HG02884 (cell line): ENCODE measurements around the gene SYNE2.
A peak's percentile ranks its signal among the peaks of the same experiment; 100 is the strongest.
"Not testable (repeated sequence)": the region's sequence is repeated elsewhere in the genome, so short reads cannot be mapped to it uniquely, and the experiment has no call there.

Experiments used
- ATAC-seq: cut with Tn5 transposase; IDR thresholded peaks from one replicate; pipeline ENCODE4 v1.9.1; 2021; ENCODE audit warnings: mild to moderate bottlenecking, moderate library complexity; ENCODE audit not compliant: unreplicated experiment

SYNE2 gene, protein sequence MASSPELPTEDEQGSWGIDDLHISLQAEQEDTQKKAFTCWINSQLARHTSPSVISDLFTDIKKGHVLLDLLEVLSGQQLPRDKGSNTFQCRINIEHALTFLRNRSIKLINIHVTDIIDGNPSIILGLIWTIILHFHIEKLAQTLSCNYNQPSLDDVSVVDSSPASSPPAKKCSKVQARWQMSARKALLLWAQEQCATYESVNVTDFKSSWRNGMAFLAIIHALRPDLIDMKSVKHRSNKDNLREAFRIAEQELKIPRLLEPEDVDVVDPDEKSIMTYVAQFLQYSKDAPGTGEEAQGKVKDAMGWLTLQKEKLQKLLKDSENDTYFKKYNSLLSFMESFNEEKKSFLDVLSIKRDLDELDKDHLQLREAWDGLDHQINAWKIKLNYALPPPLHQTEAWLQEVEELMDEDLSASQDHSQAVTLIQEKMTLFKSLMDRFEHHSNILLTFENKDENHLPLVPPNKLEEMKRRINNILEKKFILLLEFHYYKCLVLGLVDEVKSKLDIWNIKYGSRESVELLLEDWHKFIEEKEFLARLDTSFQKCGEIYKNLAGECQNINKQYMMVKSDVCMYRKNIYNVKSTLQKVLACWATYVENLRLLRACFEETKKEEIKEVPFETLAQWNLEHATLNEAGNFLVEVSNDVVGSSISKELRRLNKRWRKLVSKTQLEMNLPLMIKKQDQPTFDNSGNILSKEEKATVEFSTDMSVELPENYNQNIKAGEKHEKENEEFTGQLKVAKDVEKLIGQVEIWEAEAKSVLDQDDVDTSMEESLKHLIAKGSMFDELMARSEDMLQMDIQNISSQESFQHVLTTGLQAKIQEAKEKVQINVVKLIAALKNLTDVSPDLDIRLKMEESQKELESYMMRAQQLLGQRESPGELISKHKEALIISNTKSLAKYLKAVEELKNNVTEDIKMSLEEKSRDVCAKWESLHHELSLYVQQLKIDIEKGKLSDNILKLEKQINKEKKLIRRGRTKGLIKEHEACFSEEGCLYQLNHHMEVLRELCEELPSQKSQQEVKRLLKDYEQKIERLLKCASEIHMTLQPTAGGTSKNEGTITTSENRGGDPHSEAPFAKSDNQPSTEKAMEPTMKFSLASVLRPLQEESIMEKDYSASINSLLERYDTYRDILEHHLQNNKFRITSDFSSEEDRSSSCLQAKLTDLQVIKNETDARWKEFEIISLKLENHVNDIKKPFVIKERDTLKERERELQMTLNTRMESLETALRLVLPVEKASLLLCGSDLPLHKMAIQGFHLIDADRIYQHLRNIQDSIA (N-terminal part only)

GRCh38 chr14:63852817-63853731, at the start of gene SYNE2:
SYNE2 (plus strand) TSS chr14:63853004; CDS start chr14:63909149, 56,145 bp downstream.
- ATAC-seq, result peak; percentile 78

DNA sequence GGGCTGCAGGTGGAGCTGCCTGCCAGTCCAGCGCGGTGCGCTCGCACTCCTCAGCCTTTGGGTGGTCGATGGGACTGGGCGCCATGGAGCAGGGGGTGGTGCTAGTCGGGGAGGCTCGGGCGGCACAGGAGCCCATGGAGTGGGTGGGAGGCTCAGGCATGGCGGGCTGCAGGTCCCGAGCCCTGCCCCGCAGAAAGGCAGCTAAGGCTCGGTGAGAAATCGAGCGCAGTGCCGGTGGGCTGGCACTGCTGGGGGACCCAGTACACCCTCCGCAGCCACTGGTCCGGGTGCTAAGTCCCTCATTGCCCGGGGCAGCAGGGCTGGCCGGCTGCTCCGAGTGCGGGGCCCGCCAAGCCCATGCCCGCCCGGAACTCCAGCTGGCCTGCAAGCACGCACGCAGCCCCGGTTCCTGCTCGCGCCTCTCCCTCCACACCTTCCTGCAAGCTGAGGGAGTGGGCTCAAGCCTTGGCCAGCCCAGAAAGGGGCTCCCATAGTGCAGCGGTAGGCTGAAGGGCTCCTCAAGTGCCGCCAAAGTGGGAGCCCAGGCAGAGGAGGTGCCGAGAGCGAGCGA, 49.5 kb upstream of the SYNE2 start:
- not testable (repeated sequence) for ATAC-seq

- not testable (repeated sequence) for ATAC-seq
Observed at GRCh38 chr14:63806064-63806463, 46.7 kb upstream of the SYNE2 start.

DNA sequence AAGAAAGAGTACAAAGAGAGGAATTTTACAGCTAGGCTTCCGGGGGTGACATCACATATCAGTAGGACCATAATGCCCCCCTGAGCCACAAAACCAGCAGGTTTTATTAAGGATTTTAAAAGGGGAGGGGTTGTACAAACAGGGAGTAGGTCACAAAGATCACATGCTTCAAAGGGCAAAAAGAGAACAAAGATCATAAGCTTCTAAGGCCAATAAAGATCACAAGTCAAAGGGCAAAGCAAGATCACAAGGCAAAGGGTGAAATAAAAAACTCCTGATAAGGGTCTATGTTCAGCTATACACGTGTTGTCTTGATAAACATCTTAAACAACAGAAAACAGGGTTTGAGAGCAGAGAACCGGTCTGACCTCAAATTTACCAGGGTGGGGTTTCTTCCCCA, 41.1 kb upstream of the SYNE2 start:
- ATAC-seq, result not testable (repeated sequence)

GRCh38 chr14:63833728-63834127, 19.1 kb upstream of the SYNE2 start:
- no peak for ATAC-seq

DNA sequence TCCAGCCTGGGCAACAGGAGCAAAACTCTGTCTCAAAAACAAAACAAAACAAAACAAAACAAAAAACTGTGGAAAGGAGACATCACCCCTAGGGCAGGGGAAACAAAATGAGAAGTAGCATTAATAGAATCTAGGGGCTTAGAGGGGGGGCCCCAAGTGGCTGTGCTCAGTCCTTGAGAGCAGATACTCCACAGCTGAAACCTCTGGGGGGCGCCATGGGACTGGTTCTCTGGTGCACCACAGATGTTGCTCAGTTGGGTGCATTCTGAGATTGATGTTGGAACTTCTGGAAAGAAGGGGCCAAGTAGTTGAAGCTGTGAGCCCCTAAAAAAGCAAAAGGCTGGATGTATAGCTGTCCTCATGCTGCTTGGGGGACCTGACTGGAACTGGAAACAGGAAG, 11.8 kb upstream of the SYNE2 start:
- no peak for ATAC-seq

GRCh38 chr14:63843796-63844195, 9.0 kb upstream of the SYNE2 start:
- no peak for ATAC-seq

GRCh38 chr14:63848890-63849289, 3.9 kb upstream of the SYNE2 start:
- no peak for ATAC-seq

DNA sequence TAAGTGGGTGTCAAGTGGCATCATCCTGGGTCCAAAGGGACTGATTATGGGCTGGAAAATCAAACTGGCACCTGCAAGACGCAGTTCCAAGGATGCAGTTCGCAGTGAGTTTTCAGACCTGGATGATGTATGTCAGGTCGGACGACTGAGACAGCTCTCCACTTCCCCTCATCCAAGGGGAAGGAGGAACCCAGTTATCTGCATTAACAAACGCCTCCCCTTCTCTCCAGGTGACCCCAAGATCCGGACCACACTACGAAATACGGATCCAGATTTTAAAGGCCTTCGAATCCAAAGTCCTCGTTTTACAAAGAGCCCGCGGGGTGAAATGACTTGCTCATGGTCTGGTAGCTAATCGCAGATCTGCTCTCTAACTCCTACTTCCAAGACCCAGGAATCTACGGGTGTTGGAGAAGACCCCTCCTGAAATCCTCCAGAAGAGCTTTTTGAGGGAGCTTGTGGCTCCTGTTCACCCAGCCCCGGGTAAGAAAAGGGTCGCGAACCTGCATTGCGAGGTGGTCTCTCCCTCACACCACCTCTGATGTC, 460 bp upstream of the SYNE2 start:
- ATAC-seq, result no peak

DNA sequence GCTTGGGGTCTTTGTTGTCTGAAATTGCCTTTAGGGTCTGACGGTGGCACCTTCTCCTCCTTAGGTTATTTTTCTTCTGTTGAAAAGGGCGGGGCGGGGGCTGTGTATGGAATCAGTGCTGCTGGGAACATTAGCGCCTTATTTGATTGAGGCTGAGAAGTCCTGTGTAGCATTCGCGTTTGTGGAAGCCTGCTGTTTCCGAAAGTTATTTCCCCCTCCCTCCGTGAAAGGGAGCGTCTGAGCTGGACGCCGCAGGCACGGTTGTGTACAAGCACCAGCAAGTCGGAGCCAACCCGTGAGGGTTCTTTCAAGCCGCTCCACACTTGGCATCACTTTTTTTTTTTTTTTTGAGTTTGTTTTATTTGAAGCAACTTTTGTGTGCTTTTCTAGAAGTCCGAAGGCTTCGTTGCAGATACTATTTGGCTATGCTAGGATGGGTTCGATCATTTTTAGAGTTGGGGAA, 1.1 kb downstream of the SYNE2 start:
- no peak for ATAC-seq

- ATAC-seq, result no peak
Observed at GRCh38 chr14:63854330-63854729, 1.5 kb downstream of the SYNE2 start.

DNA sequence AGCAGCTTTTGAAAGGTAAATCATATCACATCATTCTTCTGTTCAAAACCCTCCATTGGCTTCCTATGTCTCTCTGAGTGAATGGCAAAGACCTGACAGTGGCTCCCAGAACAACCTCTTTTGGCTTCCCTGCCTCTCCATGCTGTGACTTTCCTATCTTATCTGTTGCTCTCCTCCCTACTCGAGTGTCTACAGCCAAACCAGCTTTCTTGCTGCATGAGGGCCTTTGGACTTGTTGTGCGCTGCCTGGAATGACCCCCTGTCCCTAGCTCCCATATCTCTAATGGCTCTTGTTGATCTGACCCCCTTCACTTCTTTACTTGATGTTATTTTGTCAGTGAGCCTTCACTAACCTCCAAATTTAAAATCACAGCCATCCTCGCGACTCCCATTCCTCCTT, 2.5 kb downstream of the SYNE2 start:
- no peak for ATAC-seq

GRCh38 chr14:63857466-63858030, 4.7 kb downstream of the SYNE2 start:
- ATAC-seq, result no peak

DNA sequence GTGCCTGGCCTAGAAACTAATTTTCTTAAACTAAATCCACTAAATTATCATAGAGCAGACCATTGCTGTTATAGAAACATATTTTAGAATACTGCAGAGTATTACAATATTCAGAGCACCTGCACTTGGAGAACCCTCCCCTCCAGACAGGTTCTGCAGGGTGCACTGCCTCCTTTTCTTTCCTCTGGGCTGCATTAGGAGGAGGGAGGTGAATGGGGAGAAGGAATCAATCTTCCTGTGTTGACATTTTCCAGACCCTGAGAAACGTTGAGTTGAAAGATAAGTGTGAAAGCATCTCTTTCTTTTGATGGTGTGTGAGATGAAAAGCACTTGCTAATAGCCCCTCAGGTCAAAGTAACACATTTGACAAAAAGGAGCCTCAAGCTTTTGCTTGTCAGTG, 7.3 kb downstream of the SYNE2 start:
- ATAC-seq, result no peak

GRCh38 chr14:63862163-63862562, 9.4 kb downstream of the SYNE2 start:
- no peak for ATAC-seq

DNA sequence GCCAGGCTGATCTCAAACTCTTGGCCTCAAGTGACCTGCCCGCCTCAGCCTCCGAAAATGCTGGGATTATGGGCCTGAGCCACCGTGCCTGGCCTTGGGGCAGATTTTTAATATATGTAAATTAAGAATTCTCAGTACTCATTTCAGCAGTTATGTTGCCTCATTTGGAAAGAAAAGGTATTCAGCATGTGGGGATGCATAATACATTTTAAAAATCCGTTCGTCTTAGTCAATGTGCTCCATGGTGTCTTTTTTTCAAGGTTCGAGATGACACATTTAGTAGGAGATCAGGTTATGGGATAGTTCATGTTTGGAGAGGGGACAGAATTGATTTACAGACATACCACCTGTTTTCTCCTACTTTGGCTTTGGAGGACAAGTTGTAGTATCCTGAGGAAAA, 10.2 kb downstream of the SYNE2 start:
- ATAC-seq, result no peak

DNA sequence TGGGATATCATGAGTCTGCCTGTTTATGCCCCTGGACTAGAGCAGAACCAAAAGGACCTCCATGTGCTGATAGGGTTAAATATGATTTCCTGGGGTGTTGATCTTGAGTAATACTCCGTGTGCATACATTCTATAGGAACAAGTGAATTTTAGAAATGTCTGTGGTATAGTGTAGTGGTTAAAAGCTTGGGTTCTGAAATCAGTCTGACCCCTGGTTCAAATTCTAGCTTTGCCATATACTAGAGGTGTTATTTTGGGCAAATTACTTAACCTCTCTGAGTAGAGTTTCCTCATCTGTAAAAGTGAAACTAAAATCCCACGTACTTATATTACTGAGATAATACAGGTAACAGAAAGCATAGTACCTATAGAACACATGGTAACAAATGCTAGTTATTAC, 12.0 kb downstream of the SYNE2 start:
- peak; percentile 49 for ATAC-seq

DNA sequence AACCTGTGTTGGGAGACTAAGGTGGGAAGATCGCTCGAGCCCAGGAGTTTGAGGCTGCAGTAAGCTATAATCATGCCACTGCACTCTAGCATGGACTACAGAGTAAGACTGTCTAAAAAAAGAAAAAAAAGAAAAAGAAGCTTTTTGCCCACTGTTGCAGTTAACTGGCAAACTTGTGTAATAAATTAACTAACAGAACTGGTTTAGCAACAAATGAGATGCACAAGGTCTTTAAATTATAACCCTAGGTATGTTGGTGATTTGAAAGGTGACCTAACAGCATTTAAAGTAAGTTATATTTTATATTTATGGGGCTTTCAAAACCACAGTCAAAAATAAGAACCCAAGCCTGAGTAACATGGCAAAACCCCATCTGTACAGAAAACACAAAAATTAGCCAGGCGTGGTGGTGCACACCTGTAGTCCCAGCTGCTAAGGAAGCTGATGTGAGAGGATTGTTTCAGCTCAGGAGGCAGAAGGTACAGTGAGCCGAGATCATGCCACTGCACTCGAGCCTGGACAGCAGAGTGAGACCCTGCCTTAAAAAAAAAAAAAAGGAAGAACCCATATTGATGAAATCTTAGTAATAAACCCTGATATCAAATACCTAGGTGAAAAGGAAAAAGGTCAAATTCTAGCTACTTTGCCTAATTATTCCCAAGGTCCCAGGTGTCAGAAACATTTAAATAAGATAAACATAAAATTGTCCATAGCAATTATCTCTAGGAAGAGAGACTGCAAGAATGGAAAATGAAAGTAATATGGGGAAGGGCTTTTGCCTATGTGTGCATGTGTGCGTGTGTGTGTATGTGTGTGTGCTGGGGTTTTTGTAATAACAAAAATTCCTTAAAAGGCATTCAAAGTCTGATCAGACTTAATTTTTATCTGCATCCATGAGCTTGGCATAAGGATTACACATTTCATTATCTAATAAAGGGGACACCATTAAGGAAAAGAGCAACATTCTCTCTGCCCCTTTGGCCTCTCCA, 15.4 kb downstream of the SYNE2 start:
- ATAC-seq, result no peak
